MCF 10A (cell line): ENCODE measurements around the gene ADTRP. TPM values are rescaled to one million over a fixed set of nuclear protein-coding genes. Genes with fewer than 3 reads are reported as not detected.

Source experiments
- Bru-seq: library from RNA; stranded (reverse); fragments of 400-500 nt; gene quantifications from one replicate; lab custom pipeline; 2021; lab: Mats Ljungman, UMichigan
- BruChase-seq, 2 experiments: library from RNA; stranded (reverse); fragments of 400-500 nt; gene quantifications; one replicate each; lab custom pipeline; 2021; lab: Mats Ljungman, UMichigan
- BruUV-seq: library from RNA; stranded (reverse); fragments of 400-500 nt; replicated peaks from 2 replicates; lab custom pipeline; 2021; lab: Mats Ljungman, UMichigan
- CTCF ChIA-PET: fragments of 300-600 bp; sonication (Branson Sonifier 250); formaldehyde crosslinking; extraction: SDS; loops from one replicate; lab custom pipeline; 2021; ENCODE audit warnings: antibody characterized with exemption, inconsistent platforms; lab: Yijun Ruan, JAX
- POLR2A ChIA-PET: fragments of 300-600, 350-650 bp; sonication (Branson Sonifier 250); formaldehyde crosslinking; extraction: SDS; loops from one replicate; lab custom pipeline; 2020; ENCODE audit warnings: antibody characterized with exemption, inconsistent platforms; lab: Yijun Ruan, JAX
- DNase-seq: peaks from one replicate; pipeline ENCODE4 v3.0.0-alpha.2; 2018; ENCODE audit not compliant: unreplicated experiment
- H3K27ac Mint-ChIP-seq: one replicate; pipeline ENCODE4 v1.8.0; 2022; ENCODE audit warnings: mild to moderate bottlenecking, low read depth, mixed read lengths; ENCODE audit not compliant: unreplicated experiment
- H3K27me3 Mint-ChIP-seq: one replicate; pipeline ENCODE4 v1.8.0; 2022; ENCODE audit warnings: mixed read lengths; ENCODE audit not compliant: insufficient read depth, unreplicated experiment
- H3K36me3 Mint-ChIP-seq: one replicate; pipeline ENCODE4 v1.8.0; 2022; ENCODE audit warnings: mild to moderate bottlenecking, moderate library complexity, mixed read lengths; ENCODE audit not compliant: insufficient read depth, unreplicated experiment
- H3K4me1 Mint-ChIP-seq: one replicate; pipeline ENCODE4 v1.8.0; 2022; ENCODE audit warnings: mixed read lengths; ENCODE audit not compliant: insufficient read depth, unreplicated experiment
- H3K4me3 Mint-ChIP-seq: one replicate; pipeline ENCODE4 v1.8.0; 2022; ENCODE audit warnings: mild to moderate bottlenecking, moderate library complexity, mixed read lengths; ENCODE audit not compliant: unreplicated experiment
- H3K9me3 Mint-ChIP-seq: one replicate; pipeline ENCODE4 v1.8.0; 2022; ENCODE audit warnings: mixed read lengths; ENCODE audit not compliant: unreplicated experiment
- intact Hi-C: fragments of 100-400 bp; cut with micrococcal nuclease; formaldehyde crosslinking; loops from 2 replicates; pipeline ENCODE4 v1.14.1; 2022
- long read RNA-seq: library from polyadenylated mRNA; stranded (forward); transcript quantifications from one replicate; pipeline ENCODE4 v2.0.0, GENCODE V29; 2022
- total RNA-seq: library from RNA; stranded (reverse); gene quantifications from 2 replicates; pipeline ENCODE4 v1.2.3, GENCODE V29; 2022
- TF ChIP-seq, protein P1 (sequence below): fragments of 200-600 bp; IDR thresholded peaks from one replicate; pipeline ENCODE4 v1.8.0; 2022; ENCODE audit warnings: antibody characterized with exemption, mild to moderate bottlenecking; ENCODE audit not compliant: unreplicated experiment

ADTRP gene, protein sequence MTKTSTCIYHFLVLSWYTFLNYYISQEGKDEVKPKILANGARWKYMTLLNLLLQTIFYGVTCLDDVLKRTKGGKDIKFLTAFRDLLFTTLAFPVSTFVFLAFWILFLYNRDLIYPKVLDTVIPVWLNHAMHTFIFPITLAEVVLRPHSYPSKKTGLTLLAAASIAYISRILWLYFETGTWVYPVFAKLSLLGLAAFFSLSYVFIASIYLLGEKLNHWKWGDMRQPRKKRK
- total RNA-seq: 14.8 and 25.3 TPM in 2 replicates
- Bru-seq, nascent RNA: percentile 82 among the genes with signal in this experiment
- percentile 86 among the genes with signal in this experiment for BruChase-seq, experiment 1, labeled RNA remaining after a 6-hour chase
- BruChase-seq, experiment 2, labeled RNA remaining after a 2-hour chase: percentile 83 among the genes with signal in this experiment
- long read RNA-seq, partial matches to known transcripts: 5 of 28 reads
- long read RNA-seq, other reads (novel, unspliced or antisense): 23 of 28 reads

DNA sequence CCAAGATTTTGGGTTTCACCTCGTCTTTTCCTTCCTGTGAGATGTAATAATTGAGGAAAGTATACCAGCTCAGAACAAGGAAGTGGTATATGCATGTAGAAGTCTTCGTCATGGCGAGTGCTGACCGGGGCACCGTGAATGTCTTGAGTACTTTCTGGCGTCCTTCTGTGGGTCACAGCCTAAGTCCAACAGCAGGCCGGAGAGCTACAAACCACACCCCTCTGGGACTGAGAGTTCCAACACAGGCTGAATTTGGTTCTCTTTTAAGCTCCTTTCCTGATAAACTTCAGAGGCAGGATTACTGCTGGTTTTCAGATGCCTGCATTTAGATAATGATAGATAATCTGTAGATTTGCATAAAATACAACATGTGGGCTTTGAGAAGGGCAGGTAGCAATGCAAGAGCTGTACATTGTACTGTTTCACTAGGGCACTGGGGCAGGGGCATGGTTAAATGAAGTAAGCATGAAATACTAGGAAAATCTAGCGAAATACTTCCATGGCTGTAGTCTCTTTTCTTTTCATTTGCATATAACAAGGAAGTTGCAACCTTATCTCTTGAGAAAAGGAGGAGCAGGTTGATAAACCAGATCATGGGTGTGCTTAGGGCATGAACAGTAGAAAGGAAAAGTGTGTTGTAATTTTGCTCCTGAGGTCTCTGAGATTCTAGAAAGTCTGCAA, at the start of gene ADTRP:
Gene ADTRP, minus strand, starts transcription at position 156 of the 681 bp plus-strand sequence. Its CDS starts 44 bp downstream, at position 112.
- Mint-ChIP-seq H3K9me3 (peaks cover 8% of the 10 kb centered on the region), H3K36me3 (peaks cover 9% of the 10 kb centered on the region), H3K27ac (no peak within 1 kb of the TSS), H3K27me3 (no peaks in the 10 kb centered on the region), H3K4me1 (no peaks in the 10 kb centered on the region), H3K4me3 (no peak within 1 kb of the TSS)
- ChIA-PET CTCF (interaction anchor here (0.6 to 2.0 kb wide), 3 partner anchors 124 to 832 kb away, joined by 3 to 7 read pairs (median 4); no protein-coding TSS in a partner anchor), POLR2A (interaction anchor here (0.7 to 2.9 kb wide), 4 partner anchors 9 to 504 kb away, joined by 3 to 8 read pairs (median 3); no protein-coding TSS in a partner anchor)
- BruUV-seq: no TSS peak
- intact Hi-C loops: no loop called here
- no peak for DNase-seq
- TF ChIP-seq, protein P1, sequence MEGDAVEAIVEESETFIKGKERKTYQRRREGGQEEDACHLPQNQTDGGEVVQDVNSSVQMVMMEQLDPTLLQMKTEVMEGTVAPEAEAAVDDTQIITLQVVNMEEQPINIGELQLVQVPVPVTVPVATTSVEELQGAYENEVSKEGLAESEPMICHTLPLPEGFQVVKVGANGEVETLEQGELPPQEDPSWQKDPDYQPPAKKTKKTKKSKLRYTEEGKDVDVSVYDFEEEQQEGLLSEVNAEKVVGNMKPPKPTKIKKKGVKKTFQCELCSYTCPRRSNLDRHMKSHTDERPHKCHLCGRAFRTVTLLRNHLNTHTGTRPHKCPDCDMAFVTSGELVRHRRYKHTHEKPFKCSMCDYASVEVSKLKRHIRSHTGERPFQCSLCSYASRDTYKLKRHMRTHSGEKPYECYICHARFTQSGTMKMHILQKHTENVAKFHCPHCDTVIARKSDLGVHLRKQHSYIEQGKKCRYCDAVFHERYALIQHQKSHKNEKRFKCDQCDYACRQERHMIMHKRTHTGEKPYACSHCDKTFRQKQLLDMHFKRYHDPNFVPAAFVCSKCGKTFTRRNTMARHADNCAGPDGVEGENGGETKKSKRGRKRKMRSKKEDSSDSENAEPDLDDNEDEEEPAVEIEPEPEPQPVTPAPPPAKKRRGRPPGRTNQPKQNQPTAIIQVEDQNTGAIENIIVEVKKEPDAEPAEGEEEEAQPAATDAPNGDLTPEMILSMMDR: no peak

DNA sequence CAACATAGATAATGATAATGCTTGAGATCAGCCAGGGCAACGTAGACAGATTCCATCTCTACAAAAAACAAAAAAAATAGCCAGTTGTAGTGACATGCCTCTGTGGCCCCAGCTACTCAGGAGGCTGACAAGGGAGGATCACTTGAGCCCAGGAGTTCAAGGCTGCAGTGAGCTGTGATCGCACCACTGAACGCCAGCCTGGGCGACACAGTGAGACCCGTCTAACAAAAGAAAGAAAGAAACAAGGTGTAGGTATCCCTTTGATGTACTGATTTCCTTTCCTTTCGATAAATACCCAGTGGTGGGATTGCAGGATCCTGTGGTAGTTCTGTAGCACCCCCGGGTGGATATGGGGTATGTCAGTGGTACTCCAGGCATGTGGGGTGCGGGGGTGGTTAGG, 48.2 kb upstream of the ADTRP start:
- no peak overlapping the region for H3K27ac Mint-ChIP-seq
- H3K36me3 Mint-ChIP-seq: no peaks in the 10 kb centered on the region
- H3K9me3 Mint-ChIP-seq: no peaks in the 10 kb centered on the region
- BruUV-seq: no TSS peak
- intact Hi-C loops: no loop called here
- POLR2A ChIA-PET: interaction anchor here (0.6 kb wide), 1 partner anchor 731 kb away, joined by 3 read pairs; no protein-coding TSS in a partner anchor
- TF ChIP-seq, protein P1: no peak
- H3K4me1 Mint-ChIP-seq: peaks cover 4% of the 10 kb centered on the region
- CTCF ChIA-PET: interaction anchor here (0.5 kb wide), 1 partner anchor 247 kb away, joined by 4 read pairs; no protein-coding TSS in a partner anchor
- no peaks in the 10 kb centered on the region for H3K27me3 Mint-ChIP-seq
- H3K4me3 Mint-ChIP-seq: no peak overlapping the region
- no peak for DNase-seq

DNA sequence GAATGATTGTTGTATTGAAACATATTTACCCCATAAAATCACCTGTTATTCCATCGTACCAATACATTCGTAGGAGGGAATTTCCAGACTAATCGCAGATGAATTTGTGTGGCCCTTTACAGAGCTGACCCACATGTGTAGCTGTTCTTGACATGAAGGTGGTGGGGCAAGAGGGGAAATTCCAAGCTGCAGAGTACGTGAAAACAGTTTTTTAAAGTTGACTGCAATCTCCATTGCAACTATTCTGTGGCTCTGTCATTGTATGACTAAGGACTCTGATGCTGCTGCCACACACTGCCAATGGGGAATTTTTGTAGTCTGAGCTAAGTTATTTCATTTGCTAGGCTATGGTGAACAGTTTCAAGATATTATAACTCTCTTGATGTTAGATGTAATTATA, 46.4 kb upstream of the ADTRP start:
- Mint-ChIP-seq H3K4me1 (peaks cover 4% of the 10 kb centered on the region), H3K36me3 (no peaks in the 10 kb centered on the region), H3K4me3 (no peak overlapping the region), H3K27ac (no peak overlapping the region), H3K27me3 (no peaks in the 10 kb centered on the region), H3K9me3 (no peaks in the 10 kb centered on the region)
- no TSS peak for BruUV-seq
- CTCF ChIA-PET: interaction anchor here (0.6 to 0.7 kb wide), 2 partner anchors 170 to 820 kb away, joined by 3 read pairs; no protein-coding TSS in a partner anchor
- TF ChIP-seq, protein P1: no peak
- POLR2A ChIA-PET: no interaction called here
- intact Hi-C loops: no loop called here
- no peak for DNase-seq
